Common myeloid progenitor, CD34-positive (primary cell): ENCODE results near the gene ECHS1.

ENCODE experiments used
- CTCF ChIA-PET: fragments of 350-600 bp; sonication (Branson Sonifier 250); formaldehyde crosslinking; loops from one replicate; lab custom pipeline; 2021; ENCODE audit warnings: antibody characterized with exemption; lab: Charles Lee
- POLR2A ChIA-PET: fragments of 350-600 bp; sonication (Branson Sonifier 250); formaldehyde crosslinking; loops from one replicate; lab custom pipeline; 2021; ENCODE audit warnings: antibody characterized with exemption; lab: Charles Lee
- DNase-seq, 3 donors: peaks; one replicate each; pipeline versions ENCODE4 v3.0.0 to v3.0.0-alpha.2; 2013
- H3K27ac ChIP-seq, 2 experiments: 1 replicate in 1 of 2; 2 replicates in 1 of 2; pipeline ENCODE4 v1.7.0; 2013; ENCODE audit warnings: inconsistent platforms in 2 of 2, low read length in 2 of 2, mild to moderate bottlenecking in 2 of 2, low read depth in 1 of 2, moderate library complexity in 1 of 2; ENCODE audit not compliant: severe bottlenecking in 2 of 2, insufficient read depth in 1 of 2, poor library complexity in 1 of 2
- H3K27me3 ChIP-seq, 5 experiments: replicated peaks in 2 of 5; 1 replicate in 3 of 5; 2 replicates in 2 of 5; pipeline versions ENCODE4 v1.6.1 to v1.7.0; 2013; ENCODE audit warnings: low read length in 4 of 5, mild to moderate bottlenecking in 2 of 5, moderate library complexity in 2 of 5, inconsistent platforms in 1 of 5; ENCODE audit not compliant: insufficient read depth in 5 of 5, control insufficient read depth in 4 of 5
- H3K36me3 ChIP-seq, 4 experiments: 1 replicate in 2 of 4; 2 replicates in 2 of 4; pipeline versions ENCODE4 v1.6.1 to v1.7.0; 2013; ENCODE audit warnings: low read length in 3 of 4, control low read depth in 1 of 4, mild to moderate bottlenecking in 1 of 4; ENCODE audit not compliant: control insufficient read depth in 4 of 4, insufficient read depth in 4 of 4
- H3K4me1 ChIP-seq, 4 experiments: 1 replicate in 3 of 4; 2 replicates in 1 of 4; pipeline versions ENCODE4 v1.6.1 to v1.7.1; 2013; ENCODE audit warnings: low read length in 3 of 4, mild to moderate bottlenecking in 3 of 4, control low read depth in 1 of 4, inconsistent platforms in 1 of 4, moderate library complexity in 1 of 4; ENCODE audit not compliant: control insufficient read depth in 4 of 4, insufficient read depth in 4 of 4; ENCODE audit errors: control extremely low read depth in 1 of 4
- H3K4me3 ChIP-seq, 7 experiments: 1 replicate in 4 of 7; 2 replicates in 3 of 7; pipeline versions ENCODE4 v1.5.1 to v1.7.0; 2013; ENCODE audit warnings: mild to moderate bottlenecking in 7 of 7, low read length in 6 of 7, moderate library complexity in 6 of 7, inconsistent platforms in 2 of 7, low read depth in 2 of 7, control low read depth in 1 of 7; ENCODE audit not compliant: insufficient read depth in 4 of 7, control insufficient read depth in 1 of 7; ENCODE audit errors: extremely low read depth in 1 of 7
- H3K9me3 ChIP-seq, 5 experiments: 1 replicate in 4 of 5; 2 replicates in 1 of 5; pipeline versions ENCODE4 v1.6.1 to v1.7.1; 2013; ENCODE audit warnings: low read length in 4 of 5, mild to moderate bottlenecking in 2 of 5, inconsistent platforms in 1 of 5, low read depth in 1 of 5, moderate library complexity in 1 of 5; ENCODE audit not compliant: control insufficient read depth in 4 of 5, insufficient read depth in 2 of 5; ENCODE audit errors: control extremely low read depth in 1 of 5
- WGBS: methylation state at CpG from one replicate; pipeline ENCODE4 v1.1.5; 2013; ENCODE audit not compliant: insufficient coverage; 5-methylcytosine and 5-hydroxymethylcytosine counted together

ECHS1 gene

DNA sequence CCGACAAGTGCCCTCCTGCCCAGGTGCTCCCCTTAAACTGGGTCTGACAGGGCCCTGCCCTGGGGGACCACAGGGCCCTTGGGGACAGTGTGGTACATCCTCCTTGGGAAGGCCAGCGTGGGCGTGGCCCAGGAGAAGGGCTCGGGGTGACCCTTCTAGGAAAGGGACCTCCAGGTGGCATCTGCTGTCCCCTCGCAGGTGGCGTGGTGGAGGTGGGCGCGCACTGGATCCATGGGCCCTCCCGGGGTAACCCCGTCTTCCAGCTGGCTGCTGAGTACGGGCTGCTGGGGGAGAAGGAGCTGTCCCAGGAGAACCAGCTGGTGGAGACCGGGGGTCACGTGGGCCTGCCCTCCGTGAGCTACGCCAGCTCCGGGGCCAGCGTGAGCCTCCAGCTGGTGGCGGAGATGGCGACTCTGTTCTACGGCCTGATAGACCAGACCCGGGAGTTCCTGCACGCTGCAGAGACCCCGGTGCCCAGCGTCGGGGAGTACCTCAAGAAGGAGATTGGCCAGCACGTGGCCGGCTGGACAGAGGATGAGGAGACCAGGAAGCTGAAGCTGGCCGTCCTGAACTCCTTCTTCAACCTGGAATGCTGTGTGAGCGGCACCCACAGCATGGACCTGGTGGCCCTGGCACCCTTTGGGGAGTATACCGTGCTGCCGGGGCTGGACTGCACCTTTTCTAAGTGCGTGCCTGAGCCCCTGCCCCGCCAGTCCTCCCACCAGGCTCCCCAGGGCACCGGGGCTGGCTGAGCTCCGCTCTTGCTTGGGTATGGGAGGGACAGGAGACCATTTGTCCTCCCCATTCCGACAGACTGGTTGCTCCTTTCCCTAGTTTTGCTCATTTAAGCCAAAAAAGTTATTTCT, 6.9 kb upstream of the ECHS1 start:
- H3K27me3 ChIP-seq = peaks cover 0 to 3% (median 0%) of the 10 kb centered on the region in 5 experiments
- H3K9me3 ChIP-seq = no peaks in the 10 kb centered on the region
- peaks cover 0 to 8% (median 0%) of the 10 kb centered on the region in 4 experiments for H3K36me3 ChIP-seq
- ChIA-PET CTCF (interaction anchor here (1.3 to 2.1 kb wide), 2 partner anchors 10 to 23 kb away, joined by 3 to 4 read pairs; no protein-coding TSS in a partner anchor), POLR2A (no interaction called here)
- WGBS = 93% methylated on average over 31 of the region's 36 CpGs
- H3K4me1 ChIP-seq = peaks cover 0 to 42% (median 31%) of the 10 kb centered on the region in 4 experiments
- no peak overlapping the region for H3K27ac ChIP-seq
- no peak for DNase-seq
- H3K4me3 ChIP-seq = peak overlapping the region in 4 of 7 experiments; percentile 48 to 78 (median 73)

DNA sequence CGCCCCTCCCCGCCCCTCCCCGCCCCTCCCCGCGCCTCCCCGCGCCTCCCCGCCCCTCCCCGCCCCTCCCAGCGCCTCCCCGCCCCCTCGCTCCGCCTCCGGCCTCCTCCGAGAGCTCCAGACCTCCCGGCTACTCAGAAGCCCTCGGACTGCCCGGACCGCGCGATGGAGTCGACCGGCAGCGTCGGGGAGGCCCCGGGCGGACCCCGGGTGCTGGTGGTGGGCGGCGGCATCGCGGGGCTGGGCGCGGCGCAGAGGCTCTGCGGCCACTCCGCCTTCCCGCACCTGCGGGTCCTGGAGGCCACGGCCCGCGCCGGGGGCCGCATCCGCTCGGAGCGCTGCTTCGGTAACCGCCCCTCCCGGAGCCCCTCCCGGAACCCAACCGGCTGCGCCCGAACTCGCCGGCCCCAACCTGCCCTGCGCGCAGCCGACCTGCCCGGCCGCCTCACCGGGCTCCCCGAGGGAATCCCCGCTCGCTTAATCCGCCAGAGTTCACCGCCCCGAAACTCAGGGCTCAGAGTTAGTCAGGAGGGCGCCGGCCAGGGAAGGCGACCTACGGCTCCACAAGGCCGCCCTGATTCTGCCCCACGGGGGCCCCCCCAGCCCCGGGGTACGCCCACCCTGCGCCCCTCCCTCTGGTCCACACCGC, 6.1 kb upstream of the ECHS1 start, which contains the start of gene PAOX:
TSS of gene PAOX (plus strand) at position 111 of the 649 bp plus-strand sequence. CDS start at position 166, 55 bp downstream.
- ChIA-PET CTCF (interaction anchor here (2.1 kb wide), 1 partner anchor 9 kb away, joined by 4 read pairs; no protein-coding TSS in a partner anchor), POLR2A (no interaction called here)
- peaks cover 0 to 3% (median 0%) of the 10 kb centered on the region in 5 experiments for H3K27me3 ChIP-seq
- DNase-seq = peak in 2 of 3 donors; percentile 53 to 63
- no peak within 1 kb of the TSS for H3K27ac ChIP-seq
- 1% methylated on average over 39 of the region's 78 CpGs for WGBS
- no peaks in the 10 kb centered on the region for H3K9me3 ChIP-seq
- H3K4me3 ChIP-seq = peak within 1 kb of the TSS; percentile 43 to 81 (median 72)
- peaks cover 0 to 42% (median 31%) of the 10 kb centered on the region in 4 experiments for H3K4me1 ChIP-seq
- peaks cover 0 to 6% (median 0%) of the 10 kb centered on the region in 4 experiments for H3K36me3 ChIP-seq

DNA sequence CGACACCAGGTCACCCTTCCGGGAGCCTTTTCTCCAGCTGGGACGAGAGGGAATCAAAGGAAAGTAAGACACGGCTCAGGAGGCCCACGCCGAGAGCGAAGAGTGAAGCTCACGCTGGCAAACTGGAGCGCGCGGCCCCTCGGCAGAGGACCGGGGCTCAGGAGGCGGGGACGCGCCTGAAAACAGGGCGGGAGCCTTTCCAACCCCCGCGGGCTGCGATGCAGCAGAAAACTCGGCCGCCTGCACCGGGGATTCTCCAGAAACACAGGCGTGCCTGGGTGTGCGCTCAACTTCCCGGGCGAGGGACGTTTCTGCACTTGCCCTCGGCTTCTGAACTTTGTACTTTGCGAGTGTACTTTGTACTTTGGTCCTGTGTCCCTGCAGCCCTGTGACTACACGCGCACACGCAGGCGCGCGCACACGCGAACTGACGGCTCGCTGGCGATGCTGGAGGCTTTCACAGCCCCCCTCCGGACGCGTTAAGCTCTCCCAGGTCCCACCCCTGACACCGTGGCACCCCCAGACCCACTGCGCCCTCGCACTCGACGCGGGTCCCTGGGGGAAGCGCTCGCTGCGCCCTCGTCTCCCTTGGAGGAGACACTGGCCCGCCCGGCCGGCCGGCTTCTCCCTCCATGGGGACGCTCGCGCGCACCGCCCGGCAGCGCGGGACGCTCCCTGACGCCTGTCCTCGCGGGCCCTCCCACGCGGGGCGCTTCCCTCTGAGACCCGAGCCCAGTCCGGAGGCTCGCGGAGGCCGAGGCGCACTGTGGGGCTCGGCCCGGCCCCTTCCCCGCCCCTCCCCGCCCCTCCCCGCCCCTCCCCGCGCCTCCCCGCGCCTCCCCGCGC, 5.3 kb upstream of the ECHS1 start:
- peak in 2 of 3 donors; percentile 54 to 70 for DNase-seq
- H3K27me3 ChIP-seq = peaks cover 0 to 3% (median 0%) of the 10 kb centered on the region in 5 experiments
- H3K4me1 ChIP-seq = peaks cover 0 to 47% (median 35%) of the 10 kb centered on the region in 4 experiments
- H3K4me3 ChIP-seq = peak overlapping the region; percentile 43 to 81 (median 72)
- no peak overlapping the region for H3K27ac ChIP-seq
- ChIA-PET CTCF (interaction anchor here (0.9 to 2.7 kb wide), 4 partner anchors 10 to 51 kb away, joined by 3 to 10 read pairs (median 4); no protein-coding TSS in a partner anchor), POLR2A (interaction anchor here (0.6 kb wide), 1 partner anchor 103 kb away, joined by 3 read pairs; no protein-coding TSS in a partner anchor)
- no peaks in the 10 kb centered on the region for H3K9me3 ChIP-seq
- H3K36me3 ChIP-seq = no peaks in the 10 kb centered on the region
- 0% methylated on average over 56 of the region's 90 CpGs for WGBS

DNA sequence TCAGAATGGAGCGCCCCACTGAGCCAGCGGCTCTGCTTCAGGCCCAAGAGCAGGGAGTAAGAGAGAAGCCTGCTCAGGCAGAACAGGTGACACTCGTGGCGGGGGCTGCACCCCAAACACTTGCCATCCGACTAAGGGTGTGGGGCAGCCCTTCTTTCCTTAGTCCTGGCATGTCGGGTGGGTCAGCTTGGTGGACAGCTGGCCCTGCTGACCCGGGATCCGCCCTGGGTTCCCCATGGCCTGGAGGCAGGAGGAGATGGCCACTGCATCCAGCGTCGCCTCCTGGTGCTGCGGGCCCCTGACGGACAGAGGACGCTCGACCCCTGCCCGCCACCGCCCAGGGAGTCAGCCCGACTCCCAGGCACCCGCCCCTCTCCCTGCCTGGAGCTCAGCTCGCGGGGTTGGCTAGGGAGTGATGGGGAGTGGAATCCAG, 4.7 kb upstream of the ECHS1 start:
- ChIA-PET CTCF (interaction anchor here (0.9 to 2.7 kb wide), 5 partner anchors 10 to 50 kb away, joined by 3 to 10 read pairs (median 4); no protein-coding TSS in a partner anchor), POLR2A (interaction anchor here (0.6 kb wide), 1 partner anchor 103 kb away, joined by 3 read pairs; no protein-coding TSS in a partner anchor)
- peaks cover 0 to 47% (median 35%) of the 10 kb centered on the region in 4 experiments for H3K4me1 ChIP-seq
- H3K27me3 ChIP-seq = peaks cover 0 to 3% (median 0%) of the 10 kb centered on the region in 5 experiments
- no peak overlapping the region for H3K27ac ChIP-seq
- 63% methylated on average over 13 of the region's 20 CpGs for WGBS
- H3K4me3 ChIP-seq = peak overlapping the region; percentile 43 to 81 (median 72)
- no peak for DNase-seq
- H3K36me3 ChIP-seq = no peaks in the 10 kb centered on the region
- no peaks in the 10 kb centered on the region for H3K9me3 ChIP-seq

DNA sequence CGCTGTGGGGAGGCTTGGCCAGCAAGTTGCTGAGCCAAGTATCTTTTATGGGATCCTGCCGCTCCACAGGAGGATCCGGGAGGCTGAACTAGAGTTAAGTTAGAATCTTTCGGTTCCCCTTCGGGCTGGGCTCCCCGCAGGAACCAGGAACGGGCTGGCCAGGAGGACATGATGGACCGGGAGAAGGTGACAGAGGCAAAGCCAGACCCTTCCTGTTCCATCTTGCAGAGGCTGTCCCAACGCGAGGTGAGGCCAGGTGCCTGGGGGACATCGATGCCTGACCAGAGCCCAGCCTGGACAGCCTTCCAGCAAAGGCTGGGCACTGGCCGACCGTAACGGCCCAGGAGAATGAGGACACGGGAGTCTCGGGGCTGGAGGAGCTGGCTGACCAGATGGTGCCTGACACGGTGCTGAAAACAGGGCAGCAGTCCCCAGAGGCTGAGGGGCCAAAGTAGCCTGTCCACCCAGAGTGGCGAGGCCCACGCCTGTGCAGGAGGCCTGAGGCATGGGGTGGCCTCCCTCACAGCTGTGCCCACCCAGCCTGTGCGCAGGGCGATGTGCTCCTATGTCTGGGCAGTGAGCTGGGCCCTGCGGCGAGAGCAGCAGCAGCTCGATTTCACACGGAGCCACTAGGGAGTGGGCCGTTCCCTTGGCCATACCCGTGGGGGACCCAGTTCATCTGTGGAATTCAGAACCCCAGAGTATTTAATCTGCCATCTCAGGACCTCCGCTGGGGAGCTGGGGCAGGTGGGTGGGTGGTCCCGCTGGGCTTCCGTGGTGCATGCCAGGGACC, 4.1 kb upstream of the ECHS1 start:
- H3K9me3 ChIP-seq = no peaks in the 10 kb centered on the region
- ChIA-PET CTCF (interaction anchor here (1.1 to 2.7 kb wide), 4 partner anchors 14 to 49 kb away, joined by 3 to 10 read pairs (median 4); no protein-coding TSS in a partner anchor), POLR2A (no interaction called here)
- H3K27me3 ChIP-seq = peaks cover 0 to 3% (median 0%) of the 10 kb centered on the region in 5 experiments
- no peak overlapping the region for H3K27ac ChIP-seq
- H3K4me1 ChIP-seq = peaks cover 0 to 50% (median 38%) of the 10 kb centered on the region in 4 experiments
- WGBS = 96% methylated on average over 26 of the region's 30 CpGs
- no peaks in the 10 kb centered on the region for H3K36me3 ChIP-seq
- no peak for DNase-seq
- H3K4me3 ChIP-seq = peak overlapping the region in 2 of 7 experiments; percentile 74 to 76
